ENCODE measurements around the gene TTLL10.
A peak's percentile ranks its signal among the peaks of the same experiment; 100 is the strongest.

Gene TTLL10

GRCh38 chr1:1129381-1129821 lies 44.3 kb upstream of the TTLL10 start:
- Histone ChIP-seq H3K4me3 (no peak overlapping the region), H3K27ac (no peak overlapping the region)
- TF ChIP-seq, protein P1, sequence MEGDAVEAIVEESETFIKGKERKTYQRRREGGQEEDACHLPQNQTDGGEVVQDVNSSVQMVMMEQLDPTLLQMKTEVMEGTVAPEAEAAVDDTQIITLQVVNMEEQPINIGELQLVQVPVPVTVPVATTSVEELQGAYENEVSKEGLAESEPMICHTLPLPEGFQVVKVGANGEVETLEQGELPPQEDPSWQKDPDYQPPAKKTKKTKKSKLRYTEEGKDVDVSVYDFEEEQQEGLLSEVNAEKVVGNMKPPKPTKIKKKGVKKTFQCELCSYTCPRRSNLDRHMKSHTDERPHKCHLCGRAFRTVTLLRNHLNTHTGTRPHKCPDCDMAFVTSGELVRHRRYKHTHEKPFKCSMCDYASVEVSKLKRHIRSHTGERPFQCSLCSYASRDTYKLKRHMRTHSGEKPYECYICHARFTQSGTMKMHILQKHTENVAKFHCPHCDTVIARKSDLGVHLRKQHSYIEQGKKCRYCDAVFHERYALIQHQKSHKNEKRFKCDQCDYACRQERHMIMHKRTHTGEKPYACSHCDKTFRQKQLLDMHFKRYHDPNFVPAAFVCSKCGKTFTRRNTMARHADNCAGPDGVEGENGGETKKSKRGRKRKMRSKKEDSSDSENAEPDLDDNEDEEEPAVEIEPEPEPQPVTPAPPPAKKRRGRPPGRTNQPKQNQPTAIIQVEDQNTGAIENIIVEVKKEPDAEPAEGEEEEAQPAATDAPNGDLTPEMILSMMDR (IDR thresholded peaks at IDR 0.05), result no peak
- no peak for DNase-seq (ENCODE audit: low spot score)

DNA sequence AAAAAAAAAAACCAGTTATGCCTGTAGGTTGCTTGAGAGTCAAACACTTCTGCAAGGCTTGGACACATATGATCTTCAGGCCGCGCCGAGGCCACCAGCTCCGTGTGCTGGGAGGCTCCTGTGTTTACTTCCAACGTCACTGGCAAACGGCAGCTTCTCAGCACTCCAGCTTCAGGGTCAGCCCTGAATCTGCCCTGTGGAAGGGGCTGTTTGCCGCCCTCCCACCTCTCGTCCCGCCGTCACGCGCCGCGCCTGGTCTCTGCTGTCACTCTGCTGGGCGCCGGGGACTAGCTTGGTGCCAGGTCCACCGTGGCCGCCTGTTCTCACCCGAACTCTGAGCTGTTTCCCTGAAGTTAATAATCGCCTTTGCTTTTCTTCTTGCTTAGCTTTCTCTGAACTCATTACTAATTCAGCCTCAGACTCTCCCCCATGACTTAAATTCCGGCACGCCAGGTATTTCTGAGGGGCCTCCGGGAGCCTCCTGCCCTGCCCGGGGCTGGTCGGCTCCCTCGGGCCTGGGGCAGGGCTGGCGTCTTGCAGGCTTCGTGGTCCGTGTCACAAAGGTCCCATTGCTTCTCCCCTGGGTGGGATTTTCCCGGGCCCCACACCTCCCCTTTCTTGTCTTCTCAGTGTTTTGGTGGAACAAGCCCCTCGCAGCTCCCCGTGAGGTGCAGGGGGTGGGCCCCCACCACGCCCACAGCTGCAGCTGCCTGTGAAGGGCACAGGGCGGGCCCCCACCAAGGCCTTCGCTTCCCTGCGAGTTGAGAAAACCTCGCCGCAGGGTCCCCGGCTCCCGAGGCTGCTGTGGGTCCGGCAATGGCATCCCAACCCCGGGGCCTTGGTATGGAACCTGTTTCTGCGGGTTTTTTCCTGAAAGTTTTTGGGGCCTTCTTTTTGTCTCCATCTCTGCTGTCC lies 43.2 kb upstream of the TTLL10 start:
- TF ChIP-seq, protein P1 (IDR thresholded peaks at IDR 0.05), result no peak
- Histone ChIP-seq H3K4me3 (no peak overlapping the region), H3K27ac (no peak overlapping the region)
- DNase-seq (ENCODE audit: low spot score), result no peak

GRCh38 chr1:1132042-1132950 lies 41.4 kb upstream of the TTLL10 start:
- Histone ChIP-seq H3K4me3 (no peak overlapping the region), H3K27ac (no peak overlapping the region)
- no peak for DNase-seq (ENCODE audit: low spot score)
- TF ChIP-seq, protein P1 (IDR thresholded peaks at IDR 0.05), result no peak

- TF ChIP-seq, protein P1 (IDR thresholded peaks at IDR 0.05), result no peak
- H3K4me3 ChIP-seq, result no peak overlapping the region
- no peak for DNase-seq (ENCODE audit: low spot score)
- peak overlapping the region in 1 of 2 donors; percentile 16 for H3K27ac ChIP-seq
Observed at GRCh38 chr1:1132956-1133750, 40.5 kb upstream of the TTLL10 start.

GRCh38 chr1:1134300-1134970 lies 39.2 kb upstream of the TTLL10 start:
- DNase-seq (ENCODE audit: low spot score), result no peak
- Histone ChIP-seq H3K27ac (no peak overlapping the region), H3K4me3 (no peak overlapping the region)
- TF ChIP-seq, protein P1 (IDR thresholded peaks at IDR 0.05), result no peak
